ENCODE results near the gene ALOX5.
"Not testable (repeated sequence)": the region's sequence is repeated elsewhere in the genome, so short reads cannot be mapped to it uniquely, and the experiment has no call there.

The ALOX5 gene

GRCh38 chr10:45471059-45471458, 97.0 kb downstream of the ALOX5 start:
- DNase-seq: no peak

- no peak for DNase-seq
Observed at GRCh38 chr10:45471531-45472310, 97.7 kb downstream of the ALOX5 start.

GRCh38 chr10:45473126-45473525, 99.1 kb downstream of the ALOX5 start:
- no peak for DNase-seq

- no peak for DNase-seq
Observed at GRCh38 chr10:45476559-45476958, 102.5 kb downstream of the ALOX5 start.

GRCh38 chr10:45480294-45480693, 106.3 kb downstream of the ALOX5 start:
- DNase-seq: no peak

GRCh38 chr10:45481100-45481499, 107.1 kb downstream of the ALOX5 start:
- DNase-seq: not testable (repeated sequence)

- DNase-seq: no peak
Observed at GRCh38 chr10:45483002-45483401, 109.0 kb downstream of the ALOX5 start.

GRCh38 chr10:45487735-45488134, 113.7 kb downstream of the ALOX5 start:
- DNase-seq: no peak

GRCh38 chr10:45488365-45488764, 114.3 kb downstream of the ALOX5 start:
- DNase-seq: no peak

- no peak for DNase-seq
Observed at GRCh38 chr10:45490277-45490676, 116.3 kb downstream of the ALOX5 start.

GRCh38 chr10:45491061-45491460, 117.0 kb downstream of the ALOX5 start:
- DNase-seq: no peak

Measured in CD4-positive, alpha-beta T cell treated with Interleukin-4 for 4 hours (primary cell).